Measurements from ENCODE around the gene KCNG2.

Gene KCNG2

DNA sequence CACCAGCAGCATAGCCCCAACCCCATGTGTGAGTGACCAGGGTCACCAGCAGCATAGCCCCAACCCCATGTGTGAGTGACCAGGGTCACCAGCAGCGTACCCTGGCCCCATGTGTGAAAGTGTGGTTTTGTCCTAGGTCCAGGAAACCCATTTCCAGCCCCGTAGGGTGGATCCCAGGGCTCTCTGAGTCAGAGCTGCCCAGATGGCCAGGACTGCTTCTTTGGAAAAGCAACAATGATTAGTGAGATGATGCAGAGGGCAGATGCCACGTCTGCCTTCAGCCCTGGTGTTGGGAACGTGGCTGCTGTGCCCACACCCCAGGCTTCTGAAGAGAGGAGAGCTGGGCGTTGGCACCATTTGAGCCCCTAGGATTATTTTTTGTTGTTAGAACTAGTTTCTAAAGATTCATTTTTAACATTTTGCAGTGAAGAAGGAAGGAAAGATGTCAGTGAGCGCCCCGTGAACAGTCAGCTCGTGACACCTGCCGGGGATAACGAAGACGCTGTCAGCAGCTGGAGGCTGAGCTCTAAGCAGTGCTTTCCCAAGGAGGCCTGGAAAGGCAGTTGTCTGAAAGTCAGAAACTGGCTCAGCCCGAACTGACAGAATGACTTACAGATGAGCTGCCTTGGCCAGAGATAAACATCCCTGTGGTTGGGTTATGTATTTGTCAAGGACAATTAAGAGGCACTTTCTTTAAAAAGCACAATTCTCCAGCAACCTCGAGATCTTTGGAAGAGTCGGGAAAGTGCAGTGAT lies 32.1 kb upstream of the KCNG2 start:
- H3K79me1 ChIP-seq (ENCODE audit: low read length) = no peaks in the 10 kb centered on the region
- H3K4me2 ChIP-seq (ENCODE audit: low read length) = no peak overlapping the region
- H3K18ac ChIP-seq (ENCODE audit: low read length) = no peak overlapping the region
- DNase-seq = no peak
- no peaks in the 10 kb centered on the region for H3K79me2 ChIP-seq (ENCODE audit: control insufficient read depth, insufficient read depth, low read length)
- H2BK5ac ChIP-seq (ENCODE audit: low read length) = no peak overlapping the region
- H3K27me3 ChIP-seq (ENCODE audit: insufficient read depth, low read length, poor library complexity) = no peaks in the 10 kb centered on the region
- no peak overlapping the region for H2AK5ac ChIP-seq (ENCODE audit: low read length)
- no peak overlapping the region for H3K4ac ChIP-seq (ENCODE audit: low read depth, low read length)
- H3K4me3 ChIP-seq (ENCODE audit: low read length) = no peak overlapping the region
- no peak overlapping the region for H3K23ac ChIP-seq (ENCODE audit: low read length)
- H3K9ac ChIP-seq (ENCODE audit: low read length) = no peak overlapping the region
- no peak overlapping the region for H4K5ac ChIP-seq (ENCODE audit: low read length)
- H3K36me3 ChIP-seq (ENCODE audit: control insufficient read depth, insufficient read depth, low read length) = no peaks in the 10 kb centered on the region
- H4K8ac ChIP-seq (ENCODE audit: low read depth, low read length) = no peak overlapping the region
- no peak overlapping the region for H3K56ac ChIP-seq (ENCODE audit: low read length)
- no peaks in the 10 kb centered on the region for H3K4me1 ChIP-seq (ENCODE audit: control insufficient read depth, low read depth, low read length)
- no CpG with 5 or more reads among the region's 14 CpGs for WGBS (ENCODE audit: extremely low coverage, insufficient coverage, low lambda C conversion rate)
- no peak overlapping the region for H2BK120ac ChIP-seq (ENCODE audit: low read depth, low read length)
- H3K27ac ChIP-seq (ENCODE audit: low read depth, low read length) = no peak overlapping the region
- no peak overlapping the region for H2BK15ac ChIP-seq (replicated peaks; ENCODE audit: low read depth)

DNA sequence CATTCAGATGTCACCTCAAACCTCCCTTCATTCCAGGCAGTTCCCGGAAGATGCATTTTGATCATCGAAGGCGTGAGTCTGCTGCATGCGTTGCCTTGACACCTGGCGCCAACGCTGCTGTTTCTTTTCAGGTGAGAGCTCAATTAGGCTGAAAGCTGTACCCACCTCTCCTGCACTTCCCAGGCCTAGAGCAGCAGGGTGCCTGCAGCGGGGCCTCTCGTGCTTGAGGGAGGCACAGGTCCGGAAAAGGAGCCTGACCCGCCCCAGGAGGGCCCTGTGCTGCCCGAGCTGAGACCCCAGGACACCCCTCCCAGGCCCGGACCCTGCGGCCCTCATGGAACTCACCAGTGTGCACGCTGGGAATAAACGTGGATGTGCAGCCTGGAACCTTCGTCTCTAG lies 31.4 kb upstream of the KCNG2 start:
- H3K27ac ChIP-seq (ENCODE audit: low read depth, low read length) = no peak overlapping the region

DNA sequence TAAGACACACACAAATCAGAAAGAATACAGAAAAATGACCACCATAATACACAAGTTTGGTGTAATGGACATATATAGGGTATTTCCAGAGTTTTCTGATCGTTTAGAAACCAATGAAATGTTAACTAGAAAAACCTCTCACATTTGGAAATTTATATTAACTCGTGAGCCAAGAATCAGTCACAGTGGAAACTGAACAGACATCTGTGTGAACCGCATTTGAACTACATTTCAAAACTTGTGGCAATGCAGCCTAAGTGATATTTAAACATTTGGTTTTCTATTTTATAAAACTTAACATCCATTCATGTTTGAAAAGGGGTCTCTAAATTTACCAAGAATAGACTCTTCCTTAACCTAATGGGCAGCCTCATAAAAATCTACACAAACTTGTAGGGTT lies 29.0 kb upstream of the KCNG2 start:
- Histone ChIP-seq H3K4me3 (ENCODE audit: low read length) (no peak overlapping the region), H3K18ac (ENCODE audit: low read length) (no peak overlapping the region), H2AK5ac (ENCODE audit: low read length) (no peak overlapping the region), H4K8ac (ENCODE audit: low read depth, low read length) (no peak overlapping the region), H3K56ac (ENCODE audit: low read length) (no peak overlapping the region), H2BK15ac (replicated peaks; ENCODE audit: low read depth) (no peak overlapping the region), H3K36me3 (ENCODE audit: control insufficient read depth, insufficient read depth, low read length) (no peaks in the 10 kb centered on the region), H3K79me1 (ENCODE audit: low read length) (no peaks in the 10 kb centered on the region), H3K27ac (ENCODE audit: low read depth, low read length) (no peak overlapping the region), H3K4me1 (ENCODE audit: control insufficient read depth, low read depth, low read length) (no peaks in the 10 kb centered on the region), H3K23ac (ENCODE audit: low read length) (no peak overlapping the region), H2BK120ac (ENCODE audit: low read depth, low read length) (no peak overlapping the region), H3K4ac (ENCODE audit: low read depth, low read length) (no peak overlapping the region), H4K5ac (ENCODE audit: low read length) (no peak overlapping the region), H3K27me3 (ENCODE audit: insufficient read depth, low read length, poor library complexity) (no peaks in the 10 kb centered on the region), H3K9ac (ENCODE audit: low read length) (no peak overlapping the region), H3K4me2 (ENCODE audit: low read length) (no peak overlapping the region), H3K79me2 (ENCODE audit: control insufficient read depth, insufficient read depth, low read length) (no peaks in the 10 kb centered on the region), H2BK5ac (ENCODE audit: low read length) (no peak overlapping the region)
- no peak for DNase-seq
- WGBS (ENCODE audit: extremely low coverage, insufficient coverage, low lambda C conversion rate) = no CpG with 5 or more reads among the region's 3 CpGs

More for the DNA sequence above, 31.4 kb upstream of the KCNG2 start:
- H3K4ac ChIP-seq (ENCODE audit: low read depth, low read length) = no peak overlapping the region
- no peak overlapping the region for H3K56ac ChIP-seq (ENCODE audit: low read length)
- H2AK5ac ChIP-seq (ENCODE audit: low read length) = no peak overlapping the region
- no peak overlapping the region for H3K23ac ChIP-seq (ENCODE audit: low read length)
- no peak overlapping the region for H3K4me3 ChIP-seq (ENCODE audit: low read length)
- no peaks in the 10 kb centered on the region for H3K36me3 ChIP-seq (ENCODE audit: control insufficient read depth, insufficient read depth, low read length)
- no peaks in the 10 kb centered on the region for H3K4me1 ChIP-seq (ENCODE audit: control insufficient read depth, low read depth, low read length)
- H2BK5ac ChIP-seq (ENCODE audit: low read length) = no peak overlapping the region
- H2BK120ac ChIP-seq (ENCODE audit: low read depth, low read length) = no peak overlapping the region
- H3K4me2 ChIP-seq (ENCODE audit: low read length) = no peak overlapping the region
- H4K5ac ChIP-seq (ENCODE audit: low read length) = no peak overlapping the region
- H3K27me3 ChIP-seq (ENCODE audit: insufficient read depth, low read length, poor library complexity) = no peaks in the 10 kb centered on the region
- no peak overlapping the region for H3K9ac ChIP-seq (ENCODE audit: low read length)
- H3K18ac ChIP-seq (ENCODE audit: low read length) = no peak overlapping the region
- no peaks in the 10 kb centered on the region for H3K79me2 ChIP-seq (ENCODE audit: control insufficient read depth, insufficient read depth, low read length)
- H2BK15ac ChIP-seq (replicated peaks; ENCODE audit: low read depth) = no peak overlapping the region
- DNase-seq = no peak
- WGBS (ENCODE audit: extremely low coverage, insufficient coverage, low lambda C conversion rate) = no CpG with 5 or more reads among the region's 16 CpGs
- no peaks in the 10 kb centered on the region for H3K79me1 ChIP-seq (ENCODE audit: low read length)
- no peak overlapping the region for H4K8ac ChIP-seq (ENCODE audit: low read depth, low read length)

DNA sequence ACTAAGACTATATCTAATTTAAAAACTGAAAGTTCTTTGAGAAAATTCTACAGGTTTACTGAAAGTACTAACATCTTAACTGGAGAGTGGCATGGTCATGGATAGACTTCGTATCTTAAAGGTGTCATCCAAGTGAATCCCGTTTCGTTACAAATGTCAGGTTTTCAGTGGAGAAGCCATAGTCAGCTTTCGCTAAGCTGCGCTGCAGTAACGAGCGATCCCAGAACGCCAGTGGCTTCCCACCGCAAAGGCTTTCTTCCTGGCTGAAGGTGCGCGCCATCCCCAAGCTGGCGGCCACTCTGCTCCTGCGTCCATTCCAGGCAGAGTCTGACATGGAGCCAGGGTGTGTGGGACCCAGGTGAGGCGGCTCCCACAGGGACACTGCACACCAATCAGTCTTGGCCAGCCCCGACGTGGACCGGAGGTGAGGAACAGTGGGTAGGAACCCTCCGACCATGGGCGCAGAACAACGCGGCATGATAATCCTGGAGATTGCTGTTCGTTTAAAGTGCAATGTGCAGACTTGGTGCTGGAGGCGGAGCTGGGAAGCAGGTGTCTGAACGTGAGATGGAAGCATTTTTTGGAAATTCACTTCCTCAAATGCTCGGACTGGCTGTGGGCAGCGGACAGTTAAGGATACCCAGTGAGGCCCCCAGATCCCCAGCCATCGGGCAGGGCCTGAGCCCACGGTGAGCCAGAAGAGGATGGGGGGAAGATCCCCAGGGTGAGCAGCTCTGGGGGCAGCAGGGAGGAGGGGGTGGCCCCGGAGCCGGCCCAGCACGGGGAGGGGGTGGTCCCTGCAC lies 27.8 kb upstream of the KCNG2 start:
- WGBS (ENCODE audit: extremely low coverage, insufficient coverage, low lambda C conversion rate) = no CpG with 5 or more reads among the region's 31 CpGs
- Histone ChIP-seq H2AK5ac (ENCODE audit: low read length) (no peak overlapping the region), H2BK15ac (replicated peaks; ENCODE audit: low read depth) (no peak overlapping the region), H3K9ac (ENCODE audit: low read length) (no peak overlapping the region), H3K18ac (ENCODE audit: low read length) (no peak overlapping the region), H3K27ac (ENCODE audit: low read depth, low read length) (no peak overlapping the region), H3K4ac (ENCODE audit: low read depth, low read length) (no peak overlapping the region), H3K4me3 (ENCODE audit: low read length) (no peak overlapping the region), H4K8ac (ENCODE audit: low read depth, low read length) (no peak overlapping the region), H3K23ac (ENCODE audit: low read length) (no peak overlapping the region), H2BK120ac (ENCODE audit: low read depth, low read length) (no peak overlapping the region), H2BK5ac (ENCODE audit: low read length) (no peak overlapping the region), H3K79me2 (ENCODE audit: control insufficient read depth, insufficient read depth, low read length) (no peaks in the 10 kb centered on the region), H3K79me1 (ENCODE audit: low read length) (no peaks in the 10 kb centered on the region), H3K27me3 (ENCODE audit: insufficient read depth, low read length, poor library complexity) (no peaks in the 10 kb centered on the region), H3K36me3 (ENCODE audit: control insufficient read depth, insufficient read depth, low read length) (no peaks in the 10 kb centered on the region), H4K5ac (ENCODE audit: low read length) (no peak overlapping the region), H3K56ac (ENCODE audit: low read length) (no peak overlapping the region), H3K4me1 (ENCODE audit: control insufficient read depth, low read depth, low read length) (no peaks in the 10 kb centered on the region), H3K4me2 (ENCODE audit: low read length) (no peak overlapping the region)
- no peak for DNase-seq

DNA sequence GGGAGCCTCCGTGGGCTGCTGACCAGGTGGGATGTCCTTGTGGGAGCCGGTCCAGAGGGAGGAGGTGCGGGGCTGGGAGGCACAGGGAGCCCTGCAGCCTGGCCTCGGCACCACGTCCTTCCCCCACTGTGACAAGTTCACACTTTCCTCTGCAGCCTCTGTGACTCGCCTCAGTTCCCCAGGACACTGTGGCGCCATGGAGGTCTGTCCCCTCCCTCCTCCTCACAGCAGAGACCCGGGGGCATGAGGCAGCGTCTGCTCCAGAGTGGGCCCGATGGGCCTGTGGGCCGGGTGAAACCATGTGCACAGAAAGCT lies 27.3 kb upstream of the KCNG2 start:
- DNase-seq = no peak
- H3K27ac ChIP-seq (ENCODE audit: low read depth, low read length) = no peak overlapping the region
- WGBS (ENCODE audit: extremely low coverage, insufficient coverage, low lambda C conversion rate) = no CpG with 5 or more reads among the region's 11 CpGs

More for the DNA sequence above, 27.3 kb upstream of the KCNG2 start:
- Histone ChIP-seq H3K4me1 (ENCODE audit: control insufficient read depth, low read depth, low read length) (no peaks in the 10 kb centered on the region), H3K9ac (ENCODE audit: low read length) (no peak overlapping the region), H3K4me2 (ENCODE audit: low read length) (no peak overlapping the region), H3K56ac (ENCODE audit: low read length) (no peak overlapping the region), H2BK15ac (replicated peaks; ENCODE audit: low read depth) (no peak overlapping the region), H3K79me1 (ENCODE audit: low read length) (no peaks in the 10 kb centered on the region), H3K79me2 (ENCODE audit: control insufficient read depth, insufficient read depth, low read length) (no peaks in the 10 kb centered on the region), H3K23ac (ENCODE audit: low read length) (no peak overlapping the region), H4K8ac (ENCODE audit: low read depth, low read length) (no peak overlapping the region), H3K27me3 (ENCODE audit: insufficient read depth, low read length, poor library complexity) (no peaks in the 10 kb centered on the region), H3K4me3 (ENCODE audit: low read length) (no peak overlapping the region), H2BK5ac (ENCODE audit: low read length) (no peak overlapping the region), H3K18ac (ENCODE audit: low read length) (no peak overlapping the region), H3K4ac (ENCODE audit: low read depth, low read length) (no peak overlapping the region), H2AK5ac (ENCODE audit: low read length) (no peak overlapping the region), H2BK120ac (ENCODE audit: low read depth, low read length) (no peak overlapping the region), H4K5ac (ENCODE audit: low read length) (no peak overlapping the region), H3K36me3 (ENCODE audit: control insufficient read depth, insufficient read depth, low read length) (no peaks in the 10 kb centered on the region)

Data from mesendoderm (in vitro differentiated cells).